Measurements from ENCODE around the gene TRIP12. TPM values are rescaled to one million over a fixed set of nuclear protein-coding genes. Genes with fewer than 3 reads are reported as not detected.
A peak's percentile ranks its signal among the peaks of the same experiment; 100 is the strongest.
"Not testable (repeated sequence)": the region's sequence is repeated elsewhere in the genome, so short reads cannot be mapped to it uniquely, and the experiment has no call there.

Gene TRIP12
- total and polyA plus RNA-seq, 4 experiments from 2014 or later, result 14.5 to 224 (median 135) TPM

DNA sequence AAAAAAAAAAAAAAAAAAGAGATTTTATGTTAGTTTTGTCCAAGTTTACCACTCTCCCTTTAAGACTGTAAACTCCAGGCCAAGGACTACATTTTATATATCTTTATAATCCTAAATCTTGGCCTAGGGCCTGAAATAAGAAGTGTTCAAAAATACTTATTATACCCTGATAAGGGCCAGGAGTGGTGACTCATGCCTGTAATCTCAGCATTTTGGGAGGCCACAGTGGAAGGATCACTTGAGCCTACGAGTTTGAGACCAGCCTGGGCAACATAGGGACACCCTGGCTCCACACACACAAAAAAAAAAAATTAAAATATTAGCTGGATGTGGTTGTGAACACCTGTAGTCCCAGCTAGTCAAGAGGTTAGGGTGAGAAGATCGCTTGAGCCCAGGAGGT is 12.7 kb downstream of the TRIP12 start:
- Histone ChIP-seq H3K4me3 (ENCODE audit: low read length in 2 of 2) (no peak overlapping the region), H3K27ac (ENCODE audit: low read depth, low read length) (no peak overlapping the region), H3K27me3 (ENCODE audit: insufficient read depth, low read length) (no peaks in the 10 kb centered on the region), H3K4me1 (ENCODE audit: insufficient read depth, low read length) (peaks cover 55% of the 10 kb centered on the region), H3K9me3 (ENCODE audit: control insufficient read depth in 1 of 2, low read length in 2 of 2) (no peaks in the 10 kb centered on the region), H3K36me3 (ENCODE audit: insufficient read depth, low read length) (peaks cover 4% of the 10 kb centered on the region)
- no peaks in the 10 kb centered on the region for H3K27me3 Mint-ChIP-seq
- ChIA-PET CTCF (ENCODE audit: partially characterized antibody) (interaction anchor here (1.2 to 6.1 kb wide), 4 partner anchors 14 to 128 kb away, joined by 3 to 142 read pairs (median 20); no protein-coding TSS in a partner anchor), POLR2A (ENCODE audit: partially characterized antibody) (interaction anchor here (4.0 kb wide), 1 partner anchor 13 kb away, joined by 27 read pairs; the partner anchor contains the start of genes FBXO36 and TRIP12)
- intact Hi-C loops (cut with micrococcal nuclease), result no loop called here
- peaks cover 14 to 29% of the 10 kb centered on the region in 2 donors for H3K36me3 Mint-ChIP-seq
- H3K9me3 Mint-ChIP-seq, result no peaks in the 10 kb centered on the region
- H3K4me1 Mint-ChIP-seq, result peaks cover 36 to 56% (median 43%) of the 10 kb centered on the region in 4 donors
- DNase-seq, result no peak
- H3K4me3 Mint-ChIP-seq, result no peak overlapping the region
- no peak overlapping the region for H3K27ac Mint-ChIP-seq

DNA sequence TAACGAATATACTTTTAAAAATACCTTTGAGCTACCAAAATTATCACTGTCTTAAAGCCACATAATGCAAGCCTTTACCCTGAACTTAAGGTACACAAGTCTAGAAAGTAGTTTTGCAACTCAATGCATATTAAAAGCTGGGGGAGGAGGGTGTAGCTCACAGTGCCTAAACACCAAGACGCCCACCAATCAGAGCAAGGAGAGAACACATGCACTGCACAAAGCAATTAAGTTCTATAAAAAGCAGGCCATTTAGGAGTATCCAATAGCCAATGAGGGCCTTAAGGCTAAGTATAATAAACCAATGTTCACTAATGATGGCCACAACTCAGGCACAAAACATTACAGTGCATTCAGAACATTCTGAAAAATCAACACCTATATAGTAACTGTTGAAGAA is 16.2 kb downstream of the TRIP12 start:
- no peaks in the 10 kb centered on the region for H3K27me3 ChIP-seq (ENCODE audit: insufficient read depth, low read length)
- CTCF ChIA-PET (ENCODE audit: partially characterized antibody), result interaction anchor here (1.1 kb wide), 1 partner anchor 105 kb away, joined by 3 read pairs; no protein-coding TSS in a partner anchor
- peaks cover 34% of the 10 kb centered on the region for H3K4me1 ChIP-seq (ENCODE audit: insufficient read depth, low read length)
- no peaks in the 10 kb centered on the region for H3K27me3 Mint-ChIP-seq
- H3K9me3 ChIP-seq (ENCODE audit: control insufficient read depth in 1 of 2, low read length in 2 of 2), result no peaks in the 10 kb centered on the region
- H3K36me3 Mint-ChIP-seq, result peaks cover 19 to 36% of the 10 kb centered on the region in 2 donors
- peaks cover 30 to 56% (median 39%) of the 10 kb centered on the region in 4 donors for H3K4me1 Mint-ChIP-seq
- H3K27ac Mint-ChIP-seq, result peak overlapping the region in 1 of 7 donors; percentile 42
- peaks cover 8% of the 10 kb centered on the region for H3K36me3 ChIP-seq (ENCODE audit: insufficient read depth, low read length)
- DNase-seq, result no peak
- H3K27ac ChIP-seq (ENCODE audit: low read depth, low read length), result no peak overlapping the region
- H3K4me3 Mint-ChIP-seq, result no peak overlapping the region
- POLR2A ChIA-PET (ENCODE audit: partially characterized antibody), result no interaction called here
- intact Hi-C loops (cut with micrococcal nuclease), result no loop called here
- H3K9me3 Mint-ChIP-seq, result no peaks in the 10 kb centered on the region
- H3K4me3 ChIP-seq (ENCODE audit: low read length in 2 of 2), result no peak overlapping the region

DNA sequence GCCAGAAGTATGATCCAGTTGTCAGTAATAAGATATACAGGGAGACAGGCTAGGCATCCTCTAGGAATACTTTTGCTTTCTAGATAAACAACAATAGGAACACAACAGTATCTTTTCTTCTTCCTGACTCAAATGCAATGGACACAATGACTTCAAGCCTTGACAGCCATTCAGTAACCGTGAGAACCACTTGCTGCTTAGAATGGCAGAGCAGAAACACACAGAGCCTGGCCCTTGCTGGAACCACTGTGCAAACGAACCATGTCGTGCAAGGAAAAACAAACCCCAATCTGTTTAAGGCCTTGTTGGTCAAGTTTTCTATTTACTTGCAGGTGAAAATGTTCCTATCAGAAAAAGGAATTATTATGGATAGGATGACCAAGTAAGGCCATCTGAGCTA is 18.8 kb downstream of the TRIP12 start:
- intact Hi-C loops (cut with micrococcal nuclease), result no loop called here
- Mint-ChIP-seq H3K9me3 (peaks cover 0 to 1% (median 0%) of the 10 kb centered on the region in 8 donors), H3K27ac (peak overlapping the region in 2 of 7 donors; percentile 32 to 37), H3K4me1 (peaks cover 33 to 67% (median 50%) of the 10 kb centered on the region in 4 donors), H3K4me3 (peak overlapping the region in 1 of 8 donors; percentile 4), H3K36me3 (peaks cover 19 to 35% of the 10 kb centered on the region in 2 donors), H3K27me3 (no peaks in the 10 kb centered on the region)
- H3K27ac ChIP-seq (ENCODE audit: low read depth, low read length), result no peak overlapping the region
- POLR2A ChIA-PET (ENCODE audit: partially characterized antibody), result interaction anchor here (1.4 kb wide), 1 partner anchor 17 kb away, joined by 3 read pairs; no protein-coding TSS in a partner anchor
- H3K36me3 ChIP-seq (ENCODE audit: insufficient read depth, low read length), result peaks cover 8% of the 10 kb centered on the region
- H3K4me3 ChIP-seq (ENCODE audit: low read length in 2 of 2), result no peak overlapping the region
- no peaks in the 10 kb centered on the region for H3K9me3 ChIP-seq (ENCODE audit: control insufficient read depth in 1 of 2, low read length in 2 of 2)
- no peaks in the 10 kb centered on the region for H3K27me3 ChIP-seq (ENCODE audit: insufficient read depth, low read length)
- CTCF ChIA-PET (ENCODE audit: partially characterized antibody), result interaction anchor here (0.7 to 1.3 kb wide), 2 partner anchors 8 to 102 kb away, joined by 3 to 7 read pairs; no protein-coding TSS in a partner anchor
- DNase-seq, result no peak
- H3K4me1 ChIP-seq (ENCODE audit: insufficient read depth, low read length), result peaks cover 45% of the 10 kb centered on the region

DNA sequence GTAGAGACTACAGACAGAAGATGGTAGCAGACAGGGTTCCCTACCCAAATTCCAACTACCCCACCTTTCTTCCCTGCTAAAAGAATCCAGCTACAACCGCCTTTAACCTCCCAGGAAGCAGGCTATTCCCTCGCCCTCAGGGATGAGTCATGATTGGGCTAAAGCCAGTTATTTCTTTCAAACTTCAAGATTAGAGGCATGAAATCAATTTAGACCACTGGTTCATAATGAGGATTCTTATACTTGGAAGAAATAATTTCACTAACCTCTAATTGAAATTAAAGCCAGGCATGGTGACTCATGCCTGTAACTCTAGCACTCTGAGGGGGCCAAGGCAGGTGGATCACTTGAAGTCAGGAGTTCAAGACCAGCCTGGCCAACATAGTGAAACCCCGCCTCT is 20.0 kb downstream of the TRIP12 start:
- peaks cover 54% of the 10 kb centered on the region for H3K4me1 ChIP-seq (ENCODE audit: insufficient read depth, low read length)
- H3K9me3 ChIP-seq (ENCODE audit: control insufficient read depth in 1 of 2, low read length in 2 of 2), result no peaks in the 10 kb centered on the region
- Mint-ChIP-seq H3K4me1 (peaks cover 37 to 72% (median 55%) of the 10 kb centered on the region in 4 donors), H3K27me3 (no peaks in the 10 kb centered on the region), H3K4me3 (no peak overlapping the region), H3K36me3 (peaks cover 15 to 26% of the 10 kb centered on the region in 2 donors), H3K27ac (no peak overlapping the region), H3K9me3 (peaks cover 0 to 1% (median 0%) of the 10 kb centered on the region in 8 donors)
- POLR2A ChIA-PET (ENCODE audit: partially characterized antibody), result interaction anchor here (1.1 kb wide), 1 partner anchor 20 kb away, joined by 6 read pairs; the partner anchor contains the start of genes FBXO36 and TRIP12
- peaks cover 3% of the 10 kb centered on the region for H3K36me3 ChIP-seq (ENCODE audit: insufficient read depth, low read length)
- H3K27me3 ChIP-seq (ENCODE audit: insufficient read depth, low read length), result no peaks in the 10 kb centered on the region
- CTCF ChIA-PET (ENCODE audit: partially characterized antibody), result interaction anchor here (1.3 kb wide), 1 partner anchor 9 kb away, joined by 7 read pairs; no protein-coding TSS in a partner anchor
- H3K4me3 ChIP-seq (ENCODE audit: low read length in 2 of 2), result no peak overlapping the region
- intact Hi-C loops (cut with micrococcal nuclease), result no loop called here
- H3K27ac ChIP-seq (ENCODE audit: low read depth, low read length), result no peak overlapping the region
- DNase-seq, result no peak

DNA sequence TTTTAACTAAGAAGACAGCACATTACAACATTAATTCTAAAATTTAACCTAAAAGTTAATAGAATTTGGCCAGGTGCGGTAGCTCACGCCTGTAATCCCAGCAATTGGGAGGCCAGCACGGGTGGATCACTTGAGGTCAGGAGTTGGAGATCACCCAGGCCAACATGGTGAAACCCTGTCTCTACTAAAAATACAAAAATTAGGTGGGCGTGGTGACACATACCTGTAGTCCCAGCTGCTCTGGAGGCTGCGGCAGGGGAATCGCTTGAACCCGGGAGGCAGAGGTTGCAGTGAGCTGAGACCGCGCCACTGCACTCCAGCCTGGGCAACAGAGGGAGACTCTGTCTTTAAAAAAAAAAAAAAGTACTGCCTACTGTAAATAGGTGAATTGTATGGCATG is 21.3 kb downstream of the TRIP12 start:
- ChIA-PET POLR2A (ENCODE audit: partially characterized antibody) (interaction anchor here (1.1 kb wide), 1 partner anchor 21 kb away, joined by 6 read pairs; the partner anchor contains the start of genes FBXO36 and TRIP12), CTCF (ENCODE audit: partially characterized antibody) (interaction anchor here (0.6 to 1.5 kb wide), 4 partner anchors 11 to 99 kb away, joined by 3 to 5 read pairs (median 4); partner anchors contain the start of gene TRIP12)
- DNase-seq; H3K9me3 Mint-ChIP-seq; H3K36me3 ChIP-seq (ENCODE audit: insufficient read depth, low read length); intact Hi-C loops (cut with micrococcal nuclease); H3K27me3 ChIP-seq (ENCODE audit: insufficient read depth, low read length); H3K9me3 ChIP-seq (ENCODE audit: control insufficient read depth in 1 of 2, low read length in 2 of 2); H3K4me3 ChIP-seq (ENCODE audit: low read length in 2 of 2); H3K27me3 Mint-ChIP-seq; H3K27ac ChIP-seq (ENCODE audit: low read depth, low read length): not testable (repeated sequence)
- H3K27ac Mint-ChIP-seq, result peak overlapping the region in 2 of 7 donors; percentile 36 to 41
- peaks cover 54% of the 10 kb centered on the region for H3K4me1 ChIP-seq (ENCODE audit: insufficient read depth, low read length)
- peak overlapping the region in 2 of 8 donors; percentile 6 to 26 for H3K4me3 Mint-ChIP-seq
- H3K4me1 Mint-ChIP-seq, result peaks cover 37 to 79% (median 56%) of the 10 kb centered on the region in 4 donors
- peaks cover 13 to 23% of the 10 kb centered on the region in 2 donors for H3K36me3 Mint-ChIP-seq

DNA sequence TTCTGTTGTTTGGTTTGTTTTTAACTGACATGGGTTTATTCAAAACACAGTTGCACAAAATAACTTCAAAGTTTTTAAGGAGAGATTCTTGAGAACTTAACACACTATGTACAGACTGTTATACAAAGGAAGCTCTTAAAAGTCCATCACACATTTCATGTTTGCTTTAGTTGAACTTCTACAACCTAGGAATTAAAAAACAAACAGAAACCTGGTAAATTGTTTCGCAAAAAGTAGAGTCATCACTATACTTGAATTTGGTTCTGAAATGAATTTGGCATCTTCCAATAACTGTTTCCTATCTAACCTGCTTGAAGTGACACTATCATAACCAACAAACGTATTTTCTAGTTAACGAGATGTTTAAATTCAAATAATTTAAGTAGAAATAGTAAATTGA is 21.8 kb downstream of the TRIP12 start:
- H3K9me3 ChIP-seq (ENCODE audit: control insufficient read depth in 1 of 2, low read length in 2 of 2), result no peaks in the 10 kb centered on the region
- no peak overlapping the region for H3K4me3 ChIP-seq (ENCODE audit: low read length in 2 of 2)
- peaks cover 0 to 1% (median 0%) of the 10 kb centered on the region in 8 donors for H3K9me3 Mint-ChIP-seq
- no peak overlapping the region for H3K4me3 Mint-ChIP-seq
- H3K27ac Mint-ChIP-seq, result no peak overlapping the region
- no peaks in the 10 kb centered on the region for H3K27me3 ChIP-seq (ENCODE audit: insufficient read depth, low read length)
- peaks cover 34 to 78% (median 51%) of the 10 kb centered on the region in 4 donors for H3K4me1 Mint-ChIP-seq
- CTCF ChIA-PET (ENCODE audit: partially characterized antibody), result interaction anchor here (0.6 to 1.5 kb wide), 4 partner anchors 11 to 99 kb away, joined by 3 to 5 read pairs (median 4); partner anchors contain the start of gene TRIP12
- peaks cover 3% of the 10 kb centered on the region for H3K36me3 ChIP-seq (ENCODE audit: insufficient read depth, low read length)
- peaks cover 54% of the 10 kb centered on the region for H3K4me1 ChIP-seq (ENCODE audit: insufficient read depth, low read length)
- H3K27me3 Mint-ChIP-seq, result no peaks in the 10 kb centered on the region
- H3K36me3 Mint-ChIP-seq, result peaks cover 8 to 18% of the 10 kb centered on the region in 2 donors
- intact Hi-C loops (cut with micrococcal nuclease), result no loop called here
- H3K27ac ChIP-seq (ENCODE audit: low read depth, low read length), result no peak overlapping the region
- no peak for DNase-seq
- POLR2A ChIA-PET (ENCODE audit: partially characterized antibody), result no interaction called here

DNA sequence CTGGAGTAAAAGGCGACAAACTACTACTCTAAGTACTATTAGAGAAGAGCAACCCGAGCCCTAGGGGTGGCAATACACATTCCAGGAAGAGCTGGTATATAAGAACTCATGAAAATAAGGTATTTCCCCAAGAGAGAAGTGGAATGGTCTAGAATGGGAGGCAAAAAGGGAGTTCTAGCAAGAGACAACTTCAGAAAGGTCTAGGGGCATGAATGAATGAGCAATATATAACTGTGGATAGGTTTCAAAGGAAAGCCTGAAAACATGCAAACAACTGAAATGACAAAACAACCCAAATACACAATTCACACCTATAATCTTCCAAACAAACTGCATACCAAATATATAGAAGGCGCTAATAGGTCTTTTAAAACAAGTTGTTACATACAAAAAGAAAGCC is 22.2 kb downstream of the TRIP12 start:
- H3K4me3 ChIP-seq (ENCODE audit: low read length in 2 of 2), result no peak overlapping the region
- CTCF ChIA-PET (ENCODE audit: partially characterized antibody), result interaction anchor here (1.0 to 1.4 kb wide), 3 partner anchors 12 to 98 kb away, joined by 3 to 6 read pairs (median 5); no protein-coding TSS in a partner anchor
- no peak for DNase-seq
- no peaks in the 10 kb centered on the region for H3K27me3 Mint-ChIP-seq
- peaks cover 3% of the 10 kb centered on the region for H3K36me3 ChIP-seq (ENCODE audit: insufficient read depth, low read length)
- intact Hi-C loops (cut with micrococcal nuclease), result no loop called here
- H3K4me1 Mint-ChIP-seq, result peaks cover 34 to 79% (median 51%) of the 10 kb centered on the region in 4 donors
- H3K36me3 Mint-ChIP-seq, result peaks cover 8 to 18% of the 10 kb centered on the region in 2 donors
- H3K27ac Mint-ChIP-seq, result peak overlapping the region in 5 of 7 donors; percentile 1 to 71 (median 38)
- H3K27me3 ChIP-seq (ENCODE audit: insufficient read depth, low read length), result no peaks in the 10 kb centered on the region
- peaks cover 0 to 1% (median 0%) of the 10 kb centered on the region in 8 donors for H3K9me3 Mint-ChIP-seq
- peaks cover 51% of the 10 kb centered on the region for H3K4me1 ChIP-seq (ENCODE audit: insufficient read depth, low read length)
- peak overlapping the region in 1 of 8 donors; percentile 31 for H3K4me3 Mint-ChIP-seq
- no peak overlapping the region for H3K27ac ChIP-seq (ENCODE audit: low read depth, low read length)
- POLR2A ChIA-PET (ENCODE audit: partially characterized antibody), result no interaction called here
- H3K9me3 ChIP-seq (ENCODE audit: control insufficient read depth in 1 of 2, low read length in 2 of 2), result no peaks in the 10 kb centered on the region

Measured in CD4-positive, alpha-beta memory T cell (primary cell).